GM19351 (cell line): ENCODE measurements around the gene SELENON.

Source experiments
- ATAC-seq: cut with Tn5 transposase; IDR thresholded peaks from one replicate; pipeline ENCODE4 v1.9.1; 2021; ENCODE audit warnings: mild to moderate bottlenecking, moderate library complexity; ENCODE audit not compliant: unreplicated experiment

Gene SELENON, protein sequence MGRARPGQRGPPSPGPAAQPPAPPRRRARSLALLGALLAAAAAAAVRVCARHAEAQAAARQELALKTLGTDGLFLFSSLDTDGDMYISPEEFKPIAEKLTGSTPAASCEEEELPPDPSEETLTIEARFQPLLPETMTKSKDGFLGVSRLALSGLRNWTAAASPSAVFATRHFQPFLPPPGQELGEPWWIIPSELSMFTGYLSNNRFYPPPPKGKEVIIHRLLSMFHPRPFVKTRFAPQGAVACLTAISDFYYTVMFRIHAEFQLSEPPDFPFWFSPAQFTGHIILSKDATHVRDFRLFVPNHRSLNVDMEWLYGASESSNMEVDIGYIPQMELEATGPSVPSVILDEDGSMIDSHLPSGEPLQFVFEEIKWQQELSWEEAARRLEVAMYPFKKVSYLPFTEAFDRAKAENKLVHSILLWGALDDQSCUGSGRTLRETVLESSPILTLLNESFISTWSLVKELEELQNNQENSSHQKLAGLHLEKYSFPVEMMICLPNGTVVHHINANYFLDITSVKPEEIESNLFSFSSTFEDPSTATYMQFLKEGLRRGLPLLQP

GRCh38 chr1:25799935-25800702 is at the start of gene SELENON:
Gene SELENON, plus strand, starts transcription at chr1:25800193. Its CDS starts 38 bp downstream, at chr1:25800231.
- no peak for ATAC-seq

GRCh38 chr1:25750923-25751605 is 48.9 kb upstream of the SELENON start:
- ATAC-seq, result no peak

- no peak for ATAC-seq
Observed at GRCh38 chr1:25754470-25755181, 45.4 kb upstream of the SELENON start.

DNA sequence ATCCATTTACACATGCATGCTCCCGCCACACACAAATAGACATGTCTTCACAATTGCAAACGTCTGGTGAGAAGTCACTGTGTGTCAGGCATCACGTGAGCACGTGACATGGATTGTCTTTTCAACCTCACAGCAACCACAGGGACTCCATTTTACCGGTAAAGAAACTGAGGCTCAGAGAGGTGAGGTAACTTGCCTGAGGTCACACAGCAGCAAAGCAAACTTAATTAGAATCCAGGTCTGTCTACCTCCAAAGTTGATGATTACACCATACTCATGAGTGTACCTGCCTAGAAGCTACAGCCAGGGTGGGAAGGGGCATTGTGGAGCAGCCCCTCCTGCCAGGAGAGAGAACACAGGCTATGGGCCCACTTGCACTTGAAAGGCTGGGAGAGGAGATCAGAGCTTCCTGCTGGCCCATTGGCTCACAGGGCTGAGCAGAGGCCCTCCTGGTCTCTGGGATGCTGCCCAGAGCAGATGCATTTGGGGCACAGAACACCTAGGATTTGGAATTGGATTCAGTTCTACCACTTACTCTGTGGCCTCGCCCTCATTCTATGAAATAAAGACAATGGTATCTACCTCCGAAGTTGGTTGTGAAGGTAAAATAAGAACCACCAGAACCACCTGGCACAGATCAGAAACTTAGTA is 44.4 kb upstream of the SELENON start:
- ATAC-seq, result no peak

- ATAC-seq, result no peak
Observed at GRCh38 chr1:25756215-25756614, 43.8 kb upstream of the SELENON start.

DNA sequence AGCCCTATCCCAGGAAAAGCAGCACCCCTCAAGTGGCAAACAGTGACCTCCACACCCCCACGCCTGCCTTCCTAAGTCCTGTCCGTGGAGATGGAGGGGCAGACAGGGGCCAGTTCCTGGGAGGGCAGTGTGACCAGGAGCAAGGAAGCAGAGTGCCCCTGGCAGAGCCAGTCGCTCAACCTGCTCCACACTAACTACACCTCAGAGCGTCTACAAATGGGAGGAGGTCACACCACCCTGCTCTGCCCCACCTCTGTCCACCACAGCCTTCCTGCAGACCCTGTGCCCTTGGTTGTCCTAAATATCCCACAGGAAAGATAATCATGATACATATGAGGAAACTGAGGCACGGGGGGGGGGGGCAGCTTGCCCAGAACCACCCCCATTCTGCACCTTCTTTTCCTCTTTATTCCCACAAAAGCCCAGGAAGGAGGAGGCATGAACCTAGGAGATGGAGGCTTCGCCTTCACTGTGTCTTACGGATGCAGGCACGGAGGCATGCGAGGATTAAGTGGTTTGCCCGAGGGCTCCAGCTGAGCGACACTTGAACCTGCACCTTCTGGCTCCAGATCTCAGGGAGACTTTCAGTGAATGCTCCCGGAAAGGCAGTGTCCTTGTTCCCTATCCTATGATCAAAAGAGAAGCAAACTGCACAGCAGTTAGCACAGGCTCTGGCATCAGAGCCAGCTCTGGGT is 42.7 kb upstream of the SELENON start:
- ATAC-seq, result no peak

DNA sequence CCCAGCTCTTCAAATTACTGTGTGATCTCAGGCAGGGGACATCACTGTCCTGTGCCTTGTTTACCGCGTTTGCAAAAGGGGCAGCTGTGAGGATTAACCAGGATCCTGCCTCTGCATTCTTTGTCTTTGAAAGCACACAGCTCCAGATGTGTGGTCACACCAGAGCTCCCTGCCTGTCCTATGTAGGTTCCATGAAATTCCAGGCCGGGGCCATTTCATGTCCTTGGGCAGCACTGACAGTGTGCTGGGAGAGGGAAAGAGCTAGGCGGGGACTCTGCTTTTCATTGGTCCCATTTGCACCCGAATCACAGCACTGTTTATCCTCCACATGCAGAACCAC is 42.2 kb upstream of the SELENON start:
- no peak for ATAC-seq

- no peak for ATAC-seq
Observed at GRCh38 chr1:25758466-25759070, 41.4 kb upstream of the SELENON start.

DNA sequence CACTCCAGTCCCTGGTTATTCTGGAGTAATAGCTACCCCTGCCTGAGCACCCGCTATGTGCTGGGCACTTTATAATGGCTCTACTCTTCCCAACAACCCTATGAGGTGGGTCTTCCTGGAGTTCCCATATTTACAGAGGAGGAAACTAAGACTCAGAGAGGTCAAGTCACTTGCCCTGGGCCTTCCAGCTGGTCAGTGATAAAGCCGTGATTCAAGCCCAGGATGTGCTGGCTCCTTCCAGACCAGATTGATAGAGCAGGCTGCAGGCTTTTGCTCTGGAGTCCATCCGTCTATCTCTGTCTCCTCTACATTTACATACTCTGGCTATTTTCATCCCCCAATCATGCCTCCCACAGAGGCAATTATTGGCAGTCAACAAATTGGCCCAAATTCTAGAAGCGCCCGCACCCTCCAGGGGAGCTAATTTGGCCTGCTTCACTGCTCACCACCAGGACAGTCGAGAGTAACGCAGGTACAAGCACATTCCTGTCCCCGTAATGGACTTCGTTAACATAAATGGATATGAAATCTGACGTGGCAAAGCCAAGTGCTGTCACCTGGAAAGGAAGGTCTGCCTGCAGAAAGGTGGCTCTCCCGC is 39.8 kb upstream of the SELENON start:
- ATAC-seq, result no peak

DNA sequence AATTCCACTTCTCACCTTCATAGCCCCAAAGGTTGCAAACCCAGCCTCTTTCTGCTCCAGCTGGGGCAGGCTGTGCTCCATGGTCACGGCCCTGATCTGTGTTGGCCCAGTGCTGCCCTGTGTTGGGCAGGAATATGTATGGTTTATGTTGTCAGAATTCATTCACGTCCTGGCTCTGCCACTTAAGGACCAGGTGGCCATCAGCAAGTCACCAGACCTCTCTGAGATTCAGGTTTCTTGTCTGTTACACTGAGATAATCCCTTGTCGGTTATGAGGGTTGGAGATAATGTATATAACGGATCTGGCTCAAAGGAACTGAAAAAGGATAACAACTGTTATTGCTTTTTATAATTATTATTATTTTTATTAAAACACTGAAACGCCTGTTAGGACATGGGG is 39.1 kb upstream of the SELENON start:
- no peak for ATAC-seq

DNA sequence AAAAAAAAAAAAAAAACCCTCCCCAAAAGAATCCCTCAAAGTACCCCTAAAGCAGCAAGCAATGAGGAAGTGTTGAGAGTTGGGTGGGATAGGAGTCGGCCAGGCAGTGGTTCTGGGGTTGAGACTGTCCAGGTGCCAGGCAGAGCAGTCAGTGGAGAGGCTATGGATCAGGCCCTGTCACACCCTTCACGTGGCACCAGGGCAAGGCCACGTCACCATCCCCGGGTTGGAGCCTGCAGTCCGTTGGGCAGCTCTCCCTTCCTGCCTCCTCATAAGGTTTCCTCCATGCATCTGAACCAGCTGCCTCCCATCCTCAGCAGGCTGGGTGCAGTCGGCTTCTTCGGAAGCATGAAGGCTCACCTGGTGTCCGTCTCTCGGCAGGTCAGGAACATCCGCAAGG is 36.5 kb upstream of the SELENON start:
- no peak for ATAC-seq

DNA sequence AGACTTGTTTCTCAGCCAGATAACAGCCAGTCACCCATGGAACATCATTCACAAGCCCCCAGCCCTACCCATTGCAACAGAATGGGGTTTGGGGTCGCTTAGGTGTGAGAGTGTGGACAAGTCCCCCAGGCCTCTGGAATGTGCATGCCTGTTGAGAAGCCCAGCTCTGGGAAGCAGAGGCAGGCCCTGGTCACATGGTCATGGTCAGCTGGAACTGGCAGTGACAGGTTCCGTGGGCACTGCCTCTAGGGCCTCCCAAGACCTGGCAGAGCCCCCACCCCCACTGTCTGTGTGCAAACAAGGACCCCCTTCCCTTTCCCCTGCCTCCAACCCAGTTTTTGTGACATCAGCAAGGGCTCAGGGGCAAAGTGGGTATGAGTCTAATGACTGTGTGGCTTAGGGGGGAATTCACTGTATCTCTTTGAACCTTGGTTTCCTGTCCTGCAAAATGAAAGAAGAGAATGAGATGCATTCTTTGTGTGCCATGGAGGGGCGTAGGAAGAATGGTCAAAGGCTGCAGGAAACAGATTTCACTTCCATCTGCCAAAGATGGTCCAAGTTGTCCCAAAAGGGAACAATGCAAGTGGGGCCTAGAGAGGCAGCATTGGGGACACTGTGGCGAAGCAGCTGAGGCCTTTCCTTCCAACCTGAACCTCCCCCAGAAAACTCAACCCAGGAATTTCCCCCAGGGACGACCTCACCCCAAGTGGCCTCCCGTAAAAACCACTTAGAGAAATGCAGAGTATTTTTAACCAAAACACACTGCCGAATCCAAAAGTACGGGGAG is 34.7 kb upstream of the SELENON start:
- no peak for ATAC-seq

- no peak for ATAC-seq
Observed at GRCh38 chr1:25765923-25766589, 33.9 kb upstream of the SELENON start.

DNA sequence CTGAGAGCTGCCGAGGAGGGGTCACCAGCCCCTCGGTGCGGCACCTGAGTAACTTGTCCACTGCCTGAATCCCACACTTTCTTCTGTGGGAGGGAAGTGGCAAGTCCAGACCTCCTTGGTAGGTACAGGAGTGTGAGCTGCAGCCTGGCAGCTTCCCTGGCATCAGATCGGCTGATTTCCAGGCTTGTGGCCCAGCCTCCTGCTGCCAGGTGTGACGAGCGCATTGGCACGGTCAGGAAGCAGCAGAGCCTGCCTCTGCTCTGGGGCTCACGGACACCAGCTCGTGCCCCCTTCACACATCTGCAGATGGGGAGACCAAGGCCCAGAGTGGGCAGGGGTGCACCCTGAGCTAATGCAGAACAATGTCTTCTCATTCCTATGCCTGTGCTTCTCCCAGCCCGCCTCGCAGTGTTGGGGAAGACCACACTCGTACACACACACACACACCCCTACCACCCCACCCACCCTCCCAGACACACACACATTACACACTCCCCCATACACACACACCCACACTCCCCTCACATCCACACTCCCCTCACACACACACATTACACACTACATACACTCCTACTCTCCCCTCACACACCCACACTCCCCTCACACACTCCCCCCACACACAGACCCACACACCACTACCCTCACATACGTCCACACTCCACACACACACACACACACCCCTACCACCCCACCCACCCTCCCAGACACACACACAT is 33.1 kb upstream of the SELENON start:
- ATAC-seq, result no peak

GRCh38 chr1:25767437-25767770 is 32.6 kb upstream of the SELENON start:
- ATAC-seq, result no peak

- no peak for ATAC-seq
Observed at GRCh38 chr1:25768999-25769398, 31.0 kb upstream of the SELENON start.
